ELF-1 (cell line): ENCODE measurements around the gene DMRTA1.
"Not testable (repeated sequence)": the region's sequence is repeated elsewhere in the genome, so short reads cannot be mapped to it uniquely, and the experiment has no call there.

ENCODE experiments used
- DNase-seq: peaks from one replicate; pipeline ENCODE4 v3.0.0-alpha.2; 2016; ENCODE audit warnings: low read depth, low spot score

DMRTA1 gene

DNA sequence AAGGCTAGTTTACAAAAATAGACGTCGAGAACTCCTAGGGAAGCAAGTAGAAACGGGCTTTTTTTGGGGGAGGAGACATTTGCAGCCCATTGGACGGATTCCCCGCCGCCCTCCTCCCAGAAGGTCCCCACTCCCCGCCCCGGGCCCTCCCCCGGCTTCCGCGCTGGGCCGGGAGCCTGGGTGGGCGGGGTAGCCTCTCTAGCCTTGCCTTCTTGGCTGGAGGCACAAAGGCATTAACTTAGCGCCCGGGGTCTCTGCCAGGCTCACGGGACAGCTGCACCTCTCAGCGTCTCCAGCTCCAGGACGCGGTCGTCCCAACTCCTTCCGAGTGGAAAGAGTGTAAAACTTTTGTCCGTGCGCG is at the start of gene DMRTA1:
TSS of gene DMRTA1 (plus strand) at position 236 of the 361 bp plus-strand sequence. CDS start 242 bp downstream, outside the sequence.
- DNase-seq: peak; percentile 69

DNA sequence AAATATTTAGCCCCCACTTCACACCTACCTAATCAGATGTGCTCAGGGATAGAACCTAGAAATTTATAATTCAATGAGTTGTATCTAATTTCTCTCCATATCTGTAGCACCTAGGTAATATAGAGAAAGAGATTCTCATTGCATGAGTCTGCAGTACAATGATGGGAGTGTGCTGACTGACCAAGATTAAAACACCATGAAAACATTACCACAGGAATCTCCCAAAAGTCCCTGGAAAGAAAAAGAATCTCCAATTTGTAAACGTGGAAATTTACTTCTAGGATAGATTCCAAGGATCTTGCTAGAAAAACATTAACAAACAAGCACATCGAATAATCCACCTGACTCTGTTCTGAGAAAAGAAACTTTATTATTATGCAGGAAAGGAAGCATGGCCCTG is 45.0 kb upstream of the DMRTA1 start:
- DNase-seq: no peak

DNA sequence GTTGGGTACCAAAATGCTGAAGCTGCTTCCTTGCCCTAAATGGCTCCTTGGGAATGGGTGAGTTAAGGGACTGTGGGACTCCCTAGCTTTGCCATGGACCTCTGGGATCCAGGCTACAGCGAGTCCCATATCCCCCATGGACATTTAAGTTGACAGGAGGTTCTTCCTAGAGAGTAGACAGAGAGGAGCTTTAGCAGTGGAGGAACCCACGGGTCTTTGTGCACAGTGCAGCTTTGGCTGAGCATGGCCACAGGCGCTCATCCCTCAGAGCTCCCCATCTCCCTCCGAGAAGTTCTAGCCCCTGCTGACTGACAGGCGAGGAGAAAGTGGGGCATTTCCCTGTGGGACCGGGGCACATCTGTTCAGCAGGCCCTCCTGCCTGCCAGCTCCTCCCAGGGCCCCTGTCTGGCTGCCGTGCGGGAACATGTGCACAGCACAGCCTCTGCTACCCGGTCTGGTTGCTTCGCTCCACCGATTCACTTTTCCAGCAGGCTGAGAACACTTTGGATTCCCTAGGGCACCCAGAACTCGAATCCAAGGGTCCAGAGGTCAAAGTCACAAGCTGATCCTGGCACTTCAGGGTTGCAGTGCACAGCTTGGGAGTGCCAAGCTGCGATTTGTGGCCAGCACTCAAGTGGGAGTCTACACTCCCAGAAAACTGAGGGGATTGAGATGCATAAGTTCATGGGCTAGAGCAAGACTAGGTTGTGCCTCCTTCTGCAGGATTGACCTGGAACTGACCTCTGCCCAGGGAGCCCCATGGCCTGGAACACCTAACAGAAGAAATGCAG is 40.6 kb upstream of the DMRTA1 start:
- no peak for DNase-seq

GRCh38 chr9:22413884-22414283 is 32.7 kb upstream of the DMRTA1 start:
- no peak for DNase-seq

DNA sequence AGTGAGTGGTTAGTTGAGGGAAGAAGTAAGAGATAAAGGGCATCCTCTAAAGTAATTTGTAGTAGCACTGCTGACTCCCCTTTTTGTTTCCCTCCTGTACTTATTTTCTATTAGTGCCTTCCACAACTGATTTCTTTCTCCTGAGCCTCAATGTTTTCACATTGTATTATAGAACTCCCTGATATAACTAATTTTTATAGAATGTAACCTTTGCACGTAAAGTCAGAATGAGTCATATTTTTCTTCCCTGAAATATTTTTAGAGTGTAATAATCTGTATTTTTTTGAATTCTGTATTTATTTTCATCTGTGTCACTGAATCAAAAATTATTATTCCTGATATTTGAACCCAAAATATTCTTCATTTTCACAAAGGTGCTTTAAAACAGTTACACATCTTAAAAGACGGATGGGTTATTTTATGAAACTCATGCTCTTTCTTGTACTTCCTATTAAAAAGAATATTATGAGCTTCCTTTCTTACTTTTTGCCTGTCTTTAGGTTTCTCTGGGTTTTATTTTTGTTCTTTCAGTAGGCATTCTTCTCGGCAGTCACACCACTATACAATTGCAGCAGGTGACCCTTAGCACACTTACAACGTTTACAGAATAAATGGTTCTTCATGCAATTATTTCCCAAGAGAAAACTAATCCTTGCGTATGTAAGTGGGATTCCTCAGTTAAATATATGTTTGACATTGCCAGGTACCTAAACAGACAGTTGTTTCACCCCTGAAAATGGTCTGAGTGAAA is 30.5 kb upstream of the DMRTA1 start:
- DNase-seq: no peak

GRCh38 chr9:22416692-22417060 is 29.9 kb upstream of the DMRTA1 start:
- no peak for DNase-seq

- DNase-seq: no peak
Observed at GRCh38 chr9:22423566-22423965, 23.1 kb upstream of the DMRTA1 start.

DNA sequence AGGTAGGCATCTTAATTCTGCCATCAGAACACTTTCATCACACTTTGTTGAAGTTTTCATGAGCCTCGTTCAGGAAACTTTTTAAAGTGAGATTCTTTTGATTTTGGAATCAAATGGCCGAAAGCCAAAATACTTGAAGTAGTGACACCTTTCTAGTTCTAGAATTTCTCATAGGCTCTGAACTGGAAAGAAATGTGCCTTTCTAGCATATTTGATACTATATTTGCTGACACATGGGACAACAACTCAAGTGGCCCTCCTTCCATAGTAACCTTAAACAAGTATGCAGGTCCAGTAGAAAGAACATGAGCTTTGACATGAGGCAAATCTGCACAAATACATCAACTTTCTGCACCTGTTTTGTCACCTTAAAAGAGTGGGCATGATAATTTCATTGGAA is 22.0 kb upstream of the DMRTA1 start:
- DNase-seq: no peak

DNA sequence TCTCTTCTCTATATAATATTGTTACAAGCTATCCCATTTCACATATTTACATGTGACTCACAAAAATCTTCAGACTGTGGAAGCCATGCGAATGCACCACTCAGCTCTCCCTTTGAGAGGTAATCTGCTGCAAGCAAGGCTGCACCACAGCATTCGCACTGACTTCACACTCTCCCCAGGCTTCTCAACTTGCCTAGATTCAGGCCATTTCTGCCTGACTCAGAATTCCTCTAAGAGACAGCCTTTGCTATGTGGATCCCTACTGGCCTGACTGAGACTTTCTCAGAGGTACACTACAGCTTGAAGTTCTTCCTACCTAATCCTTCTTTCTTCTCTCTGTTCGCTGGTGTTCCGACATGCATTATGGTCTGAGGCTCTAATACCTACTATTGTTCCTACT is 21.1 kb upstream of the DMRTA1 start:
- no peak for DNase-seq

GRCh38 chr9:22427226-22427880 is 19.3 kb upstream of the DMRTA1 start:
- DNase-seq: no peak

DNA sequence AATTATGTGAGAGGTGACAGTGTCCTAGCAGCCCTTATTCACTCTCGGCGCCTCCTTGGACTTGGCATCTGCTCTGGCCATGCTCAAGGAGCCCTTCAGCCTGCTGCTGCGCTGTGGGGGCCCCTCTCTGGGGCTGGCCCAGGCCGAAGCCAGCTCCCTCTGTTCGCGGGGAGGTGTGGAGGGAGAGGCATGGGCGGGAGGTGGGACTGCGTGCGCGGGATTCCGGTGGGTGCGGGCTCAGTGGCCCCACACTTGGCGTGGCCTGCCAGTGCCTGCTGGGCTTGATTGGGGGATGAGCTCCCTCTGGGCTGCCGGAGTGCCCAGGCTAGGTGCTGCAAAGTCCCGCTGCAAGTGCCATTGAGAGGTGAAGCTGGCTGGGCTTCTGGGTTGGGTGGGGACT is 12.9 kb upstream of the DMRTA1 start:
- DNase-seq: no peak

- not testable (repeated sequence) for DNase-seq
Observed at GRCh38 chr9:22435252-22435651, 11.4 kb upstream of the DMRTA1 start.

DNA sequence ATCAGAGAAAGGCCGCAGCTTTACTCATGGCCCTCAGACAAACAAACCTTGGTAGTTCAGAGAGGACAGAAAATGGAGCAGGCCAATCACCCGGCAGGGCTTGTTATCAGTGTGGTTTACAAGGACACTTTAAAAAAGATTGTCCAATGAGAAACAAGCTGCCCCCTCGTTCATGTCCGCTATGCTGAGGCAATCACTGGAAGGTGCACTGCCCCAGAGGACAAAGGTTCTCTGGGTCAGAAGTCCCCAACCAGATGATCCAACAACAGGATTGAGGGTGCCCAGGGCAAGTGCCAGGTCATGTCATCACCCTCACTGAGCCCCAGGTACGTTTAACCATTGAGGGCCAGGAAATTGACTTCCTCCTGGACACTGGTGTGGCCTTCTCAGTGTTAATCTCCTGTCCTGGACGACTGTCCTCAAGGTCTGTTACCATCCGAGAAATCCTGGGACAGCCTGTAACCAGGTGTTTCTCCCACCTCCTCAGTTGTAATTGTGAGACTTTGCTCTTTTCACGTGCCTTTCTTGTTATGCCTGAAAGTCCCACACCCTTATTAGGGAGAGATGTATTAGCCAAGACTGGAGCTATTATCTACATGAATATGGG is 9.1 kb upstream of the DMRTA1 start:
- not testable (repeated sequence) for DNase-seq

DNA sequence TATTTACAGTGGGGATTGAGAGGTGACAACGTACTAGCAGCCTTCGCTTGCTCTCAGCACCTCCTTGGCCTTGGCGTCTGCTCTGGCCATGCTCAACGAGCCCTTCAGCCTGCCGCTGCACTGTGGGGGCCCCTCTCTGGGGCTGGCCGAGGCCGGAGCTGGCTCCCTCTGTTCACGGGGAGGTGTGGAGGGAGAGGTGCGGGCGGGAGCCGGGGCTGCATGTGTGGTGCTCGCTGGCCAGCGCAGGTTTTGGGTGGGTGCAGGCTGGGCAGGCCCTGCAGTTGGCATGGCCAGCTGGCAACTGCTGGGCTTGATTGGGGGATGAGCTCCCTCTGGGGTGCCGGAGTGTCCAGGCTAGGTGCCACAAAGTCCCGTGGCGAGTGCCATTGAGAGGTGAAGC is 5.8 kb upstream of the DMRTA1 start:
- DNase-seq: no peak

GRCh38 chr9:22446950-22447617 is 460 bp downstream of the DMRTA1 start:
- peak; percentile 78 for DNase-seq

- DNase-seq: peak; percentile 5
Observed at GRCh38 chr9:22447618-22448305, 1.1 kb downstream of the DMRTA1 start.

DNA sequence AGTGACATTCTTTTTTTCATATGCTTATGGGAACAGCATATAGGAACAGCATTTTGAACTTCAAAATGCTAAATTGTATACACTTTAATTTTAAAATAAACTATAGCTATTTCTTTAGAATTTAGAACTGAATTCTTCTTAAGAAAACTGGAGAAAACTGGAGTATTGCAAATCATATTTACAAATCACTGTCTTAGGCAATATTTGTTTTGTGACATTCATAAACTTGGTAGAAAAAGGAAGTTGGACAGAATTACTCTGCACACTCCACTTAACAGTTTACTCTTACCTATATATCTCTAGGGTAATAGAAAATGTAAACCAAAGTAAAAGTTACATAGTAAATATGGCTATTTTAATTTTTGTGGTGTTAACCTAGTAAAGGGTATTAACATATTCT is 3.1 kb downstream of the DMRTA1 start:
- DNase-seq: no peak

GRCh38 chr9:22452415-22453010 is 5.9 kb downstream of the DMRTA1 start:
- no peak for DNase-seq

- DNase-seq: no peak
Observed at GRCh38 chr9:22454016-22454415, 7.4 kb downstream of the DMRTA1 start.

GRCh38 chr9:22455181-22455580 is 8.6 kb downstream of the DMRTA1 start:
- no peak for DNase-seq

DNA sequence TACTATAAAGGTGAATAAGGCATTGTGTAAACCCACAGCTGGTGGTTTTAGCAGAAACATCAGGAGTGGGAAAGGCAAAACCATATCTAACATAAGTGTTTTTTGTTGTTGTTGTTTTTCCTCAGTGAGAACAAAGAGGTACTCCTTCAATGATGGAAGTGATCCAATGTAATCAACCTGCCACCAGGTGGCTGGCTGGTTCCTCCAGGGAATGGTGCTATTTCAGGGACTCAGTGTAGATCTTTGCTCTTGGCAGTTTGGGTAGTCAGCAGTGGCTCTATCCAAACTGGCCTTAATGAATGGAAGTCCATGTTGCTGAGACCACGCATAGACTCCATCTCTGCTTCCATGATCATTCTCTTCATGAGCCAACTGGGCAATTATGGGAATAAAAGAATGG is 10.8 kb downstream of the DMRTA1 start:
- peak; percentile 3 for DNase-seq
